SJCRH30 (cell line): ENCODE measurements around the gene MS4A14. TPM values are rescaled to one million over a fixed set of nuclear protein-coding genes. Genes with fewer than 3 reads are reported as not detected.
"Not testable (repeated sequence)": the region's sequence is repeated elsewhere in the genome, so short reads cannot be mapped to it uniquely, and the experiment has no call there.

Experiments
- DNase-seq, 2 experiments: peaks; one replicate each; pipeline ENCODE4 v3.0.0-alpha.2; 2015 to 2020
- H3K27ac ChIP-seq: fragments of 250-450 bp; sonication (Bioruptor Pico); 2 replicates; pipeline ENCODE4 v1.5.1; 2020; ENCODE audit warnings: mild to moderate bottlenecking, moderate library complexity
- H3K27me3 ChIP-seq: fragments of 250-450 bp; sonication (Bioruptor Pico); 2 replicates; pipeline ENCODE4 v1.5.1; 2020; ENCODE audit warnings: mild to moderate bottlenecking, moderate library complexity
- H3K36me3 ChIP-seq: fragments of 250-450 bp; sonication (Bioruptor Pico); 2 replicates; pipeline ENCODE4 v1.5.1; 2020; ENCODE audit warnings: mild to moderate bottlenecking, moderate library complexity
- H3K4me1 ChIP-seq: fragments of 250-450 bp; sonication (Bioruptor Pico); 2 replicates; pipeline ENCODE4 v1.5.1; 2020; ENCODE audit warnings: mild to moderate bottlenecking, moderate library complexity
- H3K4me3 ChIP-seq: fragments of 250-450 bp; sonication (Bioruptor Pico); 2 replicates; pipeline ENCODE4 v1.5.1; 2020; ENCODE audit warnings: mild to moderate bottlenecking, moderate library complexity
- H3K9me3 ChIP-seq: fragments of 250-450 bp; sonication (Bioruptor Pico); replicated peaks from 2 replicates; pipeline ENCODE4 v1.5.1; 2020; ENCODE audit warnings: mild to moderate bottlenecking, moderate library complexity
- total RNA-seq: library from RNA; depleted of rRNA; stranded (reverse); fragments of >200 nt; shearing (Covaris generic); gene quantifications from 2 replicates; pipeline ENCODE4 v1.2.3, GENCODE V29; 2014; rRNA removed

Gene MS4A14
- total RNA-seq, 1 experiment from 2014 or later: not detected

DNA sequence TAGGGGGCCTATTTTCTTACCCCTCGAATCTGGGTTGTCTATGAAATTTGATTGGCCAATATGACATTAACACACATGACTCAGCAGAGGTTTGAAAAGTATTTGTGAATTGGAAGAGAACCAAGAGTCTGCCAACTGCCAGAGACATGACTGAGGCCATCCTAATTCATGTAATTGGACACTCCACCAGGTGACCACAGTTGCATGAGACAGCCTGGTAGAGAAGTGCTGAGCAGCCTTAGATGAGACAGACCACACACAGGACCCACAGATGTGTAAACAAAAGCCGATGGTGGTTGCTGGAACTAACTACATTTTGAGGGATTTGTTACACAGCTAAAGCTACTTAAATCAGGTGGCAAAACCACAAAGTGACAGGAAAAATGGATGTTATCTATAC is 32.3 kb downstream of the MS4A14 start:
- Histone ChIP-seq H3K36me3 (no peaks in the 10 kb centered on the region), H3K9me3 (no peaks in the 10 kb centered on the region), H3K4me1 (peaks cover 6% of the 10 kb centered on the region), H3K27ac (no peak overlapping the region), H3K4me3 (no peak overlapping the region), H3K27me3 (no peaks in the 10 kb centered on the region)
- DNase-seq: peak; percentile 66 to 76

DNA sequence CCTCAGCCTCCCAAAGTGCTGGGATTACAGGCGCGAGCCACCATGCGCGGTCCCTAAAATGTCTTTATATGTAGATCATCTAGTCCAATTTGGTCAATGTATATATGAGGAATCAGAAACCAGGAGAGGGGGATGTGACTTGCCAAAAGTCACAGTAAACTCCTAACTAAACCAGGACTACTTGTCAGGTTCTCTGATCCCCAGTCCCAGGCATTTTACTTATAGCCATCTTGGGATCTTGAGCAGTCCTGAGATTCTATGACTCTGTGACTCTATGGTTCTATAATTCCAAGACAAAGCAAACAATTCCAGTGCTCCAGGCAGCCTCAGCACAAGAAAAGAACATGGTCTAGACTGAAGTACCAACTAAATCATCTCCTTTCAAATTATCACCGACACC is 33.0 kb downstream of the MS4A14 start, which contains the start of gene MS4A5:
Gene MS4A5 (plus strand): TSS at position 301 of the 400 bp plus-strand sequence. CDS start 103 bp downstream, outside the sequence.
- Histone ChIP-seq H3K9me3 (no peaks in the 10 kb centered on the region), H3K4me1 (peaks cover 6% of the 10 kb centered on the region), H3K27me3 (no peaks in the 10 kb centered on the region), H3K36me3 (no peaks in the 10 kb centered on the region), H3K27ac (no peak within 1 kb of the TSS), H3K4me3 (no peak within 1 kb of the TSS)
- no peak for DNase-seq

DNA sequence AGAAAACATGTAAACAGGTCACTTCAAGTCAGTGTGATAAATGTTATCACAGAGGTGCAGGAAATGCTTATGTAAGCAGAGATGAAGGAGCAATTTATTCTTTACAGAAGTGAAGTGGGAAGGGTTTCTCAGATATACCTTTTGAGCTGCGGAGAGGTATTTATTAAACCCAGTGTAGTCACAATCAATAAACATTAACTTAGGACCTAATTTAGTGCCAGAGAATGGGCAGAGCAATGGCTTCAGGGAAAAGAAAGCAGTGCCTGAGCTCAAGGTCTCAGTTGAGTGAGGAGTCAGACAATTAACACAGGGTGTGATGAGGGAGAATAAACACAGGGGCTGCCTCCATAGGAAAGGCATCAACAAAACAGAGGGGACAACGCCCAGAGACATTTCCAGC is 35.0 kb downstream of the MS4A14 start:
- H3K27ac ChIP-seq: no peak overlapping the region
- no peaks in the 10 kb centered on the region for H3K27me3 ChIP-seq
- H3K9me3 ChIP-seq: no peaks in the 10 kb centered on the region
- DNase-seq: no peak
- peaks cover 6% of the 10 kb centered on the region for H3K4me1 ChIP-seq
- H3K4me3 ChIP-seq: no peak overlapping the region
- no peaks in the 10 kb centered on the region for H3K36me3 ChIP-seq

DNA sequence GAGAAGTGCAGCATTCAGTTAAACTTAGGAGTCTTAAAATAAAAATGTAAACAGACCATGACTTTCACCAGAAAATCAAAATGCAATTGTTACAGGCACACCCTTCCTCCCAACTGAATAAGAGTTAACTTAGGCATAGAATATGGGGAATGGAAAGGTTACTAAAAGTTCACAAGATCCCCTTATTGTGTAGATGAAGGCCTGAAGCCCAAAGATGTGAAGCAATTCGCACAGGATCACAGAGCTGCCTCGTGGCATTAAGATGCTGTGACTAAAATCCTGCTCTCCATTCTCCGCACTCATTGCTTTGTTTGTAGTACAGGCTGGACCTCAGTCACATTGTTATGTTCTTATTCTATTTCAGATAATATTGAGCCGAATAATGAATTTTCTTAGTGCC is 37.1 kb downstream of the MS4A14 start:
- H3K4me3 ChIP-seq: no peak overlapping the region
- no peaks in the 10 kb centered on the region for H3K9me3 ChIP-seq
- H3K27me3 ChIP-seq: no peaks in the 10 kb centered on the region
- DNase-seq: no peak
- no peak overlapping the region for H3K27ac ChIP-seq
- no peaks in the 10 kb centered on the region for H3K36me3 ChIP-seq
- H3K4me1 ChIP-seq: peaks cover under 1% of the 10 kb centered on the region

DNA sequence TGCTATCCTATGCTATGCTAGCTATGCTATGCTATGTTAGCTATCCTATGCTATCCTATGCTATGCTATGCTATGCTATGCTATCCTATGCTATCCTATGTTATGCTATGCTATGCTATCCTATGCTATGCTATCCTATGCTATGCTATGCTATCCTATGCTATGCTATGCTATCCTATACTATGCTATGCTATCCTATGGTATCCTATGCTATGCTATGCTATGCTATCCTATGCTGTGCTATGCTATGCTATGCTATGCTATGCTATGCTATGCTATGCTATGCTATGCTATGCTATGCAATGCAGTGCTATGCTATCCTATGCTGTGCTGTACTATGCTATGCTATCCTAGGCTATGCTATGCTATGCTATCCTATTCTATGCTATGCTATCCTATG is 50.8 kb downstream of the MS4A14 start:
- Histone ChIP-seq H3K27ac (no peak overlapping the region), H3K9me3 (no peaks in the 10 kb centered on the region), H3K27me3 (no peaks in the 10 kb centered on the region), H3K4me1 (no peaks in the 10 kb centered on the region), H3K36me3 (no peaks in the 10 kb centered on the region), H3K4me3 (no peak overlapping the region)
- no peak for DNase-seq

DNA sequence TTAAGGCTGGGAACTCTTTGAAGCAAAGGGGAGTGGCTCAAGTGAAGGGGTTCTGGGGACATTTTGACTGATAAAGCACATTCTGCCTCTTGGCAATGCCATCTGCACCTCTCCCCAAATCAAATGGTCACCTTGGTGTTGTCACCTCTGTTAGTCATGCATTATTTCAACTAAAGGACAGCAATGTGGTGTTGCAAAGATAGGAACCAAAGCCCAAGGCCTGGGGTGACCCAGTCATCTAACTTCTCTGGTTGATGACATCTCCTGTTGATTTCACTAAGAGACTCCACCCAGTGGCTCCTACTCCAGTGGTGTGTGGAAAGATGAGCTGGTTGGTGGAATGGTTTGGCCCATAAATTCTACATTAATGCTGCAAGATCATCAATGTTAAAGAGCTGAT is 51.6 kb downstream of the MS4A14 start:
- H3K27me3 ChIP-seq: no peaks in the 10 kb centered on the region
- no peaks in the 10 kb centered on the region for H3K36me3 ChIP-seq
- no peak overlapping the region for H3K27ac ChIP-seq
- H3K4me1 ChIP-seq: no peaks in the 10 kb centered on the region
- no peak for DNase-seq
- H3K9me3 ChIP-seq: no peaks in the 10 kb centered on the region
- H3K4me3 ChIP-seq: no peak overlapping the region

DNA sequence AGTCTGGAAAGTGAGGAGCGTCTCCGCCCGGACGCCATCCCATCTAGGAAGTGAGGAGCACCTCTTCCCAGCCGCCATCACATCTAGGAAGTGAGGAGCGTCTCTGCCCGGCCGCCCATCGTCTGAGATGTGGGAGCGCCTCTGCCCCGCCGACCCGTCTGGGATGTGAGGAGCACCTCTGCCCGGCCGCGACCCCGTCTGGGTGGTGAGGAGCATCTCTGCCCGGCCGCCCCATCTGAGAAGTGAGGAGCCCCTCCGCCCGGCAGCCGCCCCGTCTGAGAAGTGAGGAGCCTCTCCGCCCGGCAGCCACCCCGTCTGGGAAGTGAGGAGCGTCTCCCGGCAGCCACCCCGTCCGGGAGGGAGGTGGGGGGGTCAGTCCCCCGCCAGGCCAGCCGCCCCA is 54.9 kb downstream of the MS4A14 start:
- H3K9me3 ChIP-seq, DNase-seq, H3K27me3 ChIP-seq, H3K27ac ChIP-seq, H3K4me1 ChIP-seq, H3K4me3 ChIP-seq, H3K36me3 ChIP-seq: not testable (repeated sequence)

DNA sequence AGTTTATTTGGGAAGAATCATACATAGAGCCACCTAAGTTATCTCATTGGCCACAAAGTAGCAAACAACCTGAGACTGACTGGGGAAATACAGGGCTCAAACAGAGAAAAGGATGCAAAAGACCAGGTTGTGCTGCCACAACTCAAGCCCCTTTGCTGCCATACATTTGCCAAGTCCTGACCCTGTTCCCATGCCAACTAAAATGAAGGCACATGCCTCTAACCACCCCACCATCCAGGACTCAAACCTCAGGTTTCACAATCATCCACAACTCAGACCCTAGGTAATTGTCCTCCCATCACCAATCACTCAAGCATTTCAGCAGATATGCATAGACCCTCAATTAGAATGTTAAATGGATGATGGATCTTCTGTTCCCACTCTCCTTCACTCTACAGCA is 58.0 kb downstream of the MS4A14 start:
- DNase-seq: no peak
- Histone ChIP-seq H3K9me3 (no peaks in the 10 kb centered on the region), H3K4me1 (no peaks in the 10 kb centered on the region), H3K4me3 (no peak overlapping the region), H3K27me3 (no peaks in the 10 kb centered on the region), H3K27ac (no peak overlapping the region), H3K36me3 (no peaks in the 10 kb centered on the region)

DNA sequence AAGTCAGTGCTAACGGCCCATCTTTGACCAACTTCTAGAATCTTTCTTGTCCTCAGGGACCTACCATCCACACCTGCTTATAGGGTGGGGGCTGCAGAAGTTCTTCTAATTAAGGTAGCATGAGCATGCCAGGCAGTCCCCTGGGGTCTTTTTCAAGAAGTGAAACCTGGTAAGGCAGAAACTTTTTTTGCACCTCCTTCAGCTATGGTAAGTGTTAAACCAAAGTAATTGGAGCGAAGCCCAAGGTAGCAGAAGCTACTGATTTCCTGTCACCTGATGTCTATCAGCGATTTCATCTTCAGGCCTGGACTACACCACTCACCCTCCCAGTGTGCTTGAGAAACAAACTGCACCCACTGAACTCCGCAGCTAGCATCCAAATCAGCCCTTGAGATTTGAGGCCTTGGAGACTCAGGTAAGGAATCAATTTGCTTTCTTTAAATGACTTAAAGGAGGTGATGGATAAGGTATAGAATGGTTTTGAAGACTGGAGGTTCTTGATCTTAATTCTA is 59.3 kb downstream of the MS4A14 start, which contains the start of gene MS4A1:
Gene MS4A1 (plus strand): TSS at position 317 of the 512 bp plus-strand sequence. CDS start 6,528 bp downstream, outside the sequence.
- Histone ChIP-seq H3K36me3 (no peaks in the 10 kb centered on the region), H3K9me3 (no peaks in the 10 kb centered on the region), H3K27ac (no peak within 1 kb of the TSS), H3K27me3 (no peaks in the 10 kb centered on the region), H3K4me1 (no peaks in the 10 kb centered on the region), H3K4me3 (no peak within 1 kb of the TSS)
- no peak for DNase-seq

DNA sequence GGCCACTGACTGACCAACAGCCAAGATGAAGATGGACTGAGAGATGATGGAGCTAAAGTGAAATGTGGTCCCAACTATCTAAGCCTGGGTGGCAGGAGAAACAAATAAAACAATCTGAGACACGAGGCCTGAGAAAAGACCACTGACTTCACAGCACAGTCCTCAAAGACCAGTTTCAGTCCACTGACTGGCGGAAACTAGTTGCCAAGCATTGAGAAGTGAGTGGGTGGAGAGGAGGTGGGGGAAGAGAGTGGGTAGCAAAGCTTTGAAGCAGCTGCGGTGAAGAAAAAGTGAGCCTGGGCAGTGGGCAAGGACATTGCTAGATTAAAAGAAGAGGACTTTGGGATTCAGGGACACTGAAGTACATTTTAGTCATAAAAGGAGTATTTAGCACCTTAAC is 61.3 kb downstream of the MS4A14 start:
- Histone ChIP-seq H3K36me3 (no peaks in the 10 kb centered on the region), H3K27ac (no peak overlapping the region), H3K4me3 (no peak overlapping the region), H3K27me3 (no peaks in the 10 kb centered on the region), H3K4me1 (no peaks in the 10 kb centered on the region), H3K9me3 (no peaks in the 10 kb centered on the region)
- DNase-seq: no peak

DNA sequence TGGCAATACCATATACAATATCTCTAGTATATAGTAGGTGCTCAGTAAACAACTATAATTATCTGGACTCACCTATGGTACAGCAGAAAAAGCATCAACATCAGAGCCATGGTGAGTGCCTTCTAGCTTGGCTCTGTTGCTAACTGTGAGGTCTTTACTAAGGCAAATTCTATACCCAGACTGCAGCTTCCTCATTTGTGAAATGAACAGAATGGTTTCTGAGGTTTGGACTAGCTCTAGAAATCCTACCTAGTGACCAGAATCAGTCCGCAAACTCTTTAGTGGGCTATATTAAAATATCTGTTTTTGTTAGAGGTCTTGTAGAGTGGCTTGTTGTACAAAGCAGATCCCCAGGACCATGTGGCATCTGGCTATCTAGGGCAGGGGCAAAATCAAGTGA is 63.1 kb downstream of the MS4A14 start:
- Histone ChIP-seq H3K4me1 (no peaks in the 10 kb centered on the region), H3K36me3 (no peaks in the 10 kb centered on the region), H3K27me3 (no peaks in the 10 kb centered on the region), H3K27ac (no peak overlapping the region), H3K9me3 (no peaks in the 10 kb centered on the region), H3K4me3 (no peak overlapping the region)
- no peak for DNase-seq

Other genes with a start within 250 kb of the MS4A14 start
- gene MS4A6A, start 213.4 kb upstream of the MS4A14 start, total RNA-seq: not detected in 2 replicates
- gene MS4A4E, start 153.3 kb upstream of the MS4A14 start, total RNA-seq: not detected in 2 replicates
- gene MS4A4A, start 115.8 kb upstream of the MS4A14 start, total RNA-seq: not detected in 2 replicates
- not detected in 2 replicates for gene MS4A6E, start 69.2 kb upstream of the MS4A14 start, total RNA-seq
- gene MS4A7, start 17.9 kb upstream of the MS4A14 start, total RNA-seq: not detected in 2 replicates
- gene MS4A5, start 33.1 kb downstream of the MS4A14 start, total RNA-seq: not detected in 2 replicates
- not detected in 2 replicates for gene MS4A1, start 59.4 kb downstream of the MS4A14 start, total RNA-seq
- gene MS4A12, start 96.3 kb downstream of the MS4A14 start, total RNA-seq: not detected in 2 replicates
- gene MS4A13, start 118.9 kb downstream of the MS4A14 start, total RNA-seq: not detected in 2 replicates